Urinary bladder (tissue), 4 donors: ENCODE results near the gene CDCP1. TPM values are rescaled to one million over a fixed set of nuclear protein-coding genes. Genes with fewer than 3 reads are reported as not detected.

Experiments used
- DNase-seq: peaks from one replicate; pipeline ENCODE4 v3.0.0-alpha.2; 2015; ENCODE audit errors: extremely low spot score
- H3K27ac ChIP-seq: one replicate; pipeline ENCODE4 v1.5.1; 2013; ENCODE audit warnings: low read depth, mild to moderate bottlenecking, moderate library complexity
- H3K36me3 ChIP-seq: one replicate; pipeline ENCODE4 v1.6.1; 2013; ENCODE audit warnings: mild to moderate bottlenecking, moderate library complexity; ENCODE audit not compliant: insufficient read depth
- H3K4me1 ChIP-seq: one replicate; pipeline ENCODE4 v1.6.1; 2013; ENCODE audit warnings: mild to moderate bottlenecking, moderate library complexity; ENCODE audit not compliant: insufficient read depth
- H3K4me3 ChIP-seq: one replicate; pipeline ENCODE4 v1.5.1; 2013; ENCODE audit warnings: low read depth, low read length
- WGBS: extraction: QIAGEN DNeasy Blood & Tissue Kit; methylation state at CpG from one replicate; pipeline ENCODE4 v1.1.7; 2013; 5-methylcytosine and 5-hydroxymethylcytosine counted together
- polyA plus RNA-seq: library from polyadenylated mRNA; stranded (reverse); fragments of 200-250 nt; gene quantifications from one replicate; pipeline ENCODE4 v1.2.3, GENCODE V29; 2013
- total RNA-seq: library from RNA; depleted of rRNA; stranded (reverse); fragments of >200 nt; gene quantifications from one replicate; pipeline ENCODE4 v1.2.3, GENCODE V29; 2014
- donor health status: healthy with polysubstance abuse.
- donor health status: healthy.

The CDCP1 gene
- total and polyA plus RNA-seq, 2 donors, result 2.0 to 2.9 TPM

- Histone ChIP-seq H3K4me3 (no peak overlapping the region), H3K36me3 (no peaks in the 10 kb centered on the region), H3K4me1 (no peaks in the 10 kb centered on the region), H3K27ac (no peak overlapping the region)
- no peak for DNase-seq
- 70% methylated on average over 6 of the region's 6 CpGs for WGBS
Measured at GRCh38 chr3:45180051-45180450, 33.9 kb upstream of the CDCP1 start.

- WGBS, result 93% methylated on average over 3 of the region's 3 CpGs
- H3K4me3 ChIP-seq, result no peak overlapping the region
Measured at GRCh38 chr3:45179163-45179562, 33.0 kb upstream of the CDCP1 start.

GRCh38 chr3:45178183-45179023 is 32.2 kb upstream of the CDCP1 start:
- H3K4me1 ChIP-seq, result no peaks in the 10 kb centered on the region
- no peaks in the 10 kb centered on the region for H3K36me3 ChIP-seq
- no peak overlapping the region for H3K4me3 ChIP-seq
- WGBS, result 87% methylated on average over 13 of the region's 13 CpGs
- no peak overlapping the region for H3K27ac ChIP-seq
- DNase-seq, result no peak

More at GRCh38 chr3:45179163-45179562, 33.0 kb upstream of the CDCP1 start:
- Histone ChIP-seq H3K36me3 (no peaks in the 10 kb centered on the region), H3K4me1 (no peaks in the 10 kb centered on the region), H3K27ac (no peak overlapping the region)
- DNase-seq, result no peak

GRCh38 chr3:45176912-45177311 is 30.7 kb upstream of the CDCP1 start:
- 88% methylated on average over 4 of the region's 4 CpGs for WGBS
- no peak overlapping the region for H3K4me3 ChIP-seq
- H3K27ac ChIP-seq, result no peak overlapping the region
- no peak for DNase-seq
- H3K4me1 ChIP-seq, result no peaks in the 10 kb centered on the region
- H3K36me3 ChIP-seq, result no peaks in the 10 kb centered on the region

GRCh38 chr3:45174234-45174633 is 28.1 kb upstream of the CDCP1 start:
- Histone ChIP-seq H3K4me1 (no peaks in the 10 kb centered on the region), H3K36me3 (no peaks in the 10 kb centered on the region), H3K4me3 (no peak overlapping the region), H3K27ac (no peak overlapping the region)
- 64% methylated on average over 2 of the region's 2 CpGs for whole genome bisulfite sequencing
- DNase-seq, result no peak

GRCh38 chr3:45173776-45174175 is 27.6 kb upstream of the CDCP1 start:
- 92% methylated on average over 1 of the region's 1 CpG for WGBS
- Histone ChIP-seq H3K36me3 (no peaks in the 10 kb centered on the region), H3K27ac (no peak overlapping the region), H3K4me3 (no peak overlapping the region), H3K4me1 (no peaks in the 10 kb centered on the region)
- no peak for DNase-seq

GRCh38 chr3:45171283-45171682 is 25.1 kb upstream of the CDCP1 start:
- 82% methylated on average over 4 of the region's 4 CpGs for WGBS
- no peak overlapping the region for H3K27ac ChIP-seq
- H3K36me3 ChIP-seq, result no peaks in the 10 kb centered on the region
- no peaks in the 10 kb centered on the region for H3K4me1 ChIP-seq
- no peak overlapping the region for H3K4me3 ChIP-seq
- DNase-seq, result no peak

GRCh38 chr3:45170096-45170495 is 23.9 kb upstream of the CDCP1 start:
- 31% methylated on average over 3 of the region's 3 CpGs for WGBS
- DNase-seq, result no peak
- no peak overlapping the region for H3K27ac ChIP-seq

GRCh38 chr3:45169125-45169904 is 23.1 kb upstream of the CDCP1 start:
- no peak overlapping the region for H3K27ac ChIP-seq
- 93% methylated on average over 12 of the region's 12 CpGs for WGBS
- H3K36me3 ChIP-seq, result no peaks in the 10 kb centered on the region
- no peak overlapping the region for H3K4me3 ChIP-seq
- H3K4me1 ChIP-seq, result no peaks in the 10 kb centered on the region
- DNase-seq, result no peak

More at GRCh38 chr3:45170096-45170495, 23.9 kb upstream of the CDCP1 start:
- H3K36me3 ChIP-seq, result no peaks in the 10 kb centered on the region
- H3K4me1 ChIP-seq, result no peaks in the 10 kb centered on the region
- H3K4me3 ChIP-seq, result no peak overlapping the region

- Histone ChIP-seq H3K4me1 (no peaks in the 10 kb centered on the region), H3K4me3 (no peak overlapping the region), H3K36me3 (no peaks in the 10 kb centered on the region), H3K27ac (no peak overlapping the region)
- no peak for DNase-seq
- WGBS, result 72% methylated on average over 4 of the region's 4 CpGs
Measured at GRCh38 chr3:45168451-45168850, 22.3 kb upstream of the CDCP1 start.

- Histone ChIP-seq H3K4me3 (no peak overlapping the region), H3K4me1 (no peaks in the 10 kb centered on the region), H3K36me3 (no peaks in the 10 kb centered on the region), H3K27ac (no peak overlapping the region)
- peak; percentile 80 for DNase-seq
- 32% methylated on average over 23 of the region's 23 CpGs for WGBS
Measured at GRCh38 chr3:45167011-45167911, 21.1 kb upstream of the CDCP1 start.

- 73% methylated on average over 3 of the region's 3 CpGs for WGBS
- H3K4me1 ChIP-seq, result no peaks in the 10 kb centered on the region
- no peaks in the 10 kb centered on the region for H3K36me3 ChIP-seq
- no peak overlapping the region for H3K27ac ChIP-seq
- no peak overlapping the region for H3K4me3 ChIP-seq
- no peak for DNase-seq
Measured at GRCh38 chr3:45166321-45166879, 20.2 kb upstream of the CDCP1 start.
